HG03025 (cell line): ENCODE measurements around the gene YWHAQ.

ENCODE experiments used
- ATAC-seq: cut with Tn5 transposase; IDR thresholded peaks from one replicate; pipeline ENCODE4 v1.9.1; 2021; ENCODE audit warnings: mild to moderate bottlenecking, moderate library complexity; ENCODE audit not compliant: unreplicated experiment, low FRiP score

Gene YWHAQ

GRCh38 chr2:9656270-9656766 lies 25.5 kb upstream of the YWHAQ start:
- ATAC-seq = peak; percentile 72

- no peak for ATAC-seq
Observed at GRCh38 chr2:9655441-9656269, 24.9 kb upstream of the YWHAQ start.

GRCh38 chr2:9654452-9655100 lies 23.8 kb upstream of the YWHAQ start:
- ATAC-seq = no peak

GRCh38 chr2:9653485-9654271 lies 22.9 kb upstream of the YWHAQ start:
- ATAC-seq = no peak

- ATAC-seq = no peak
Observed at GRCh38 chr2:9652898-9653479, 22.2 kb upstream of the YWHAQ start.

- ATAC-seq = no peak
Observed at GRCh38 chr2:9652267-9652666, 21.5 kb upstream of the YWHAQ start.

- no peak for ATAC-seq
Observed at GRCh38 chr2:9650119-9650821, 19.5 kb upstream of the YWHAQ start.

GRCh38 chr2:9649261-9649660 lies 18.5 kb upstream of the YWHAQ start:
- ATAC-seq = no peak

- no peak for ATAC-seq
Observed at GRCh38 chr2:9648821-9649220, 18.0 kb upstream of the YWHAQ start.

- no peak for ATAC-seq
Observed at GRCh38 chr2:9647884-9648283, 17.1 kb upstream of the YWHAQ start.

- no peak for ATAC-seq
Observed at GRCh38 chr2:9646196-9647030, 15.6 kb upstream of the YWHAQ start.

- ATAC-seq = no peak
Observed at GRCh38 chr2:9644603-9645002, 13.8 kb upstream of the YWHAQ start.

- no peak for ATAC-seq
Observed at GRCh38 chr2:9644021-9644420, 13.2 kb upstream of the YWHAQ start.

GRCh38 chr2:9641641-9642040 lies 10.8 kb upstream of the YWHAQ start:
- no peak for ATAC-seq

GRCh38 chr2:9640403-9641104 lies 9.8 kb upstream of the YWHAQ start:
- no peak for ATAC-seq

- ATAC-seq = no peak
Observed at GRCh38 chr2:9639740-9640343, 9.0 kb upstream of the YWHAQ start.

- ATAC-seq = no peak
Observed at GRCh38 chr2:9639000-9639602, 8.3 kb upstream of the YWHAQ start.

- no peak for ATAC-seq
Observed at GRCh38 chr2:9638532-9638931, 7.7 kb upstream of the YWHAQ start.
